Measurements from ENCODE around the gene TBXAS1.

GRCh38 chr7:140025814-140026433 lies 196.9 kb downstream of the TBXAS1 start:
- TF ChIP-seq POLR2A (IDR thresholded peaks at IDR 0.05) (no peak), CTCF (IDR thresholded peaks at IDR 0.05) (no peak)
